GM21619 (cell line): ENCODE data around the gene ANAPC10.

ENCODE experiments used
- ATAC-seq: cut with Tn5 transposase; IDR thresholded peaks from one replicate; pipeline ENCODE4 v1.9.1; 2021; ENCODE audit not compliant: unreplicated experiment

Gene ANAPC10, protein sequence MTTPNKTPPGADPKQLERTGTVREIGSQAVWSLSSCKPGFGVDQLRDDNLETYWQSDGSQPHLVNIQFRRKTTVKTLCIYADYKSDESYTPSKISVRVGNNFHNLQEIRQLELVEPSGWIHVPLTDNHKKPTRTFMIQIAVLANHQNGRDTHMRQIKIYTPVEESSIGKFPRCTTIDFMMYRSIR

GRCh38 chr4:145097821-145098674 is at the start of gene ANAPC10, which contains the start of gene ABCE1:
Gene ANAPC10 (minus strand): TSS chr4:145098196. CDS start chr4:145096099, 2,097 bp downstream.
Gene ABCE1 (plus strand): TSS chr4:145098311. CDS start chr4:145104413, 6,102 bp downstream.
- ATAC-seq = peak; percentile 80

DNA sequence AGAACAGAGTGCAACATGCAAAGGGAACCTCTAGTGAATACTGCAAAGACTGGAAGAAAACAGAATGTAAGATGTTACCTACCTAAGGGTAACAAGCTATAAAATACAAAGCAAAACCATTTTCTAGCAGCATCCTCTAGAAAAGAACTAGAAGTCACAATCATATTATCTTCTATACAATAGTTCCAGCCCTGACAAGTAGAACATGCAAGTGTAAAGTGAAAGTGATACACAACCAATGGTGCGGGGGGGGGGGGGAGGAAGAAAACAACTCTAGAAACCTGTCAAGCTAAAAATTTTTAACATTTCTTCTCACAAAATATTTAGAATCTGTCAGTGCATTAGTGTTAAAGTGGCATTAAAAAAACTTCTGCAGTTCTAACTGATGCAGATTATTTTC is 38.2 kb upstream of the ANAPC10 start:
- ATAC-seq = peak; percentile 36

- ATAC-seq = peak; percentile 71
These were observed 34.6 kb upstream of the ANAPC10 start for GRCh38 chr4:145132511-145133098.

GRCh38 chr4:145131848-145132247 is 33.9 kb upstream of the ANAPC10 start:
- ATAC-seq = no peak

DNA sequence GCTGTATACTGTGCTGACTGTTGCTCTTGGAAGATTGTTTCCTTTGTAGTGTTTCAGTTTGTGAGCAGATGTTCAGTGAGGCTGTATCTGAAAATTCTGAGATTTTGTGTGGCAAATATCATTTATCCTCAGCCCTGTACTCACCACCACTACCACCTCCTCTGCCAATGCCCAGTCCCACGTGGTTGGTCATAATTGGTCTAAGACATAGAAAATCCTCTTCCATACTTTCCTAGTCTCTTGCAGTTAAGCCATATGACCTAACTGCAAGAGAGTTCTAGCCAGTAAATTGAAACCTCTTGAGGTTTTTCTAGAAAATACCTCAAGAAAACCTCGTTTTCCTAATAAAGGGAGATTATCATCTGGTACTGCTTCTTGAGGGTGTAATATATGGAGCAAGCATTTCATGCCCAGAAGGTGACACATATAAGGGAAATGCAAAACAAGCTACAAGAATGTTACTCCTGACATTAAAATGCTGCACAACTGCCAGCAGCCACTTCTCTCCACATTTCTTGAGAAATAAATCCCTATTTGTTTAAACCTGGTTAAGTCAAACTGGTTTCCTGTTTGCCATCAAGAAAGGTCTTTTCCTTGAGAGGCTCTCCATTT is 32.9 kb upstream of the ANAPC10 start:
- no peak for ATAC-seq

- no peak for ATAC-seq
These were observed 32.1 kb upstream of the ANAPC10 start for GRCh38 chr4:145130130-145130529.

DNA sequence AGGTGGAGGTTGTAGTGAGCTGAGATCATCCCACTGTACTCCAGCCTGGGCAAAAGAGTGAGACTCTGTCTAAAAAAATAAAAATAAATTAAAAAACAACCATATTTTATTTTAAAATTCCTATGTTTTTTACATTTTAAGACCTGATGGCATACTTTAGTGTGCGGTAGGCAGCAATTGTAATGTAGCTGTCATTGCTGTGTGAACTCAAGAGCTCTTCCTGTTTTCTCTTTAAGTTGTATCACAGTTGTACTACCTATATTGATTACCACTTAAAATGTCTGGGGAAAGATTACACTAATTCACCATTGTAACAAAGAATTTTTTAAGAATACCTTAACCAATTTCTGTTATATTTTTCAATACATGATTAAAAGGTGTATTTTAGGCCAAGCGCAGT is 27.4 kb upstream of the ANAPC10 start:
- no peak for ATAC-seq

GRCh38 chr4:145108128-145108527 is 10.1 kb upstream of the ANAPC10 start:
- no peak for ATAC-seq

GRCh38 chr4:145107126-145107525 is 9.1 kb upstream of the ANAPC10 start:
- ATAC-seq = no peak

DNA sequence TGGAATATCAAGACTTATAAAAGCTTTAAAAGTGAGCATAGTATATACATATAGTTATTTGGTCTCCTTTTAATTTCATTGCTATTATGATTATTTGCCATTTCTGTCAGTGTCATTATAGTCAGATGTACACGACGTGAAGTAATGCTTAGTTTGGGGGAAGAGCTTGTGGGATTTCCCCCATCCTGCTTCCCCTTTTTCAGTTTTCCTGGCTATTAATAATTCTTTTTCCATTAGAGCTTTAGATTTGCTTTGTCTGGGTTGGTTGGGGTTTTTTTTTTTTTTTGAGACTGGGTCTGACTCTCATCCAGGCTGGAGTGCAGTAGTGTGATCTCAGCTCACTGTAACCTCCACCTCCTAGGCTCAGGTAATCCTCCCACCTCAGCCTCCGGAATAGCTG is 5.5 kb upstream of the ANAPC10 start:
- no peak for ATAC-seq

DNA sequence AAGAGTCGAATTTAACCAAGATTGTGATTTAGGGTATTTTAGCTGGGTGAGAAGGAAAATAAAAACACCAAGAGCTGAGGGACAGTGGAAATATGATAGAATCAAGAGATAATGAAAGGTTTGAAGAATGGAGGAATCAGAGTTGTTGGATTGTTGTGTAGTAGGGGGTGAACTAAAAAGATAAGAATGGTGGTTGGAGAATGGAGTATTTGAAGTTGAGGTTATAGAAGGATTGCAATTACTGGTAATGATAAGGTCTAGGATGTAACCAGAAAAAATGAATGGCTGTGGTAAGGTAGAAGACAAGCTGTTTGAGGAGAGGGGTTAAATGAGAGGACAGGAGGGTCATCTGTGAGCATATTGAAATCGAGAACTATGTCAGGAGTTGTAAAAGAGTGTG is 4.6 kb upstream of the ANAPC10 start:
- no peak for ATAC-seq

GRCh38 chr4:145101091-145101490 is 3.1 kb upstream of the ANAPC10 start:
- no peak for ATAC-seq

- ATAC-seq = no peak
These were observed 1.7 kb upstream of the ANAPC10 start for GRCh38 chr4:145099653-145100052.

- peak; percentile 12 for ATAC-seq
These were observed 660 bp upstream of the ANAPC10 start for GRCh38 chr4:145098675-145099037.

- no peak for ATAC-seq
These were observed 620 bp downstream of the ANAPC10 start for GRCh38 chr4:145097331-145097820.

- ATAC-seq = no peak
These were observed 4.4 kb downstream of the ANAPC10 start for GRCh38 chr4:145093638-145094037.

GRCh38 chr4:145090380-145090779 is 7.6 kb downstream of the ANAPC10 start:
- ATAC-seq = no peak

DNA sequence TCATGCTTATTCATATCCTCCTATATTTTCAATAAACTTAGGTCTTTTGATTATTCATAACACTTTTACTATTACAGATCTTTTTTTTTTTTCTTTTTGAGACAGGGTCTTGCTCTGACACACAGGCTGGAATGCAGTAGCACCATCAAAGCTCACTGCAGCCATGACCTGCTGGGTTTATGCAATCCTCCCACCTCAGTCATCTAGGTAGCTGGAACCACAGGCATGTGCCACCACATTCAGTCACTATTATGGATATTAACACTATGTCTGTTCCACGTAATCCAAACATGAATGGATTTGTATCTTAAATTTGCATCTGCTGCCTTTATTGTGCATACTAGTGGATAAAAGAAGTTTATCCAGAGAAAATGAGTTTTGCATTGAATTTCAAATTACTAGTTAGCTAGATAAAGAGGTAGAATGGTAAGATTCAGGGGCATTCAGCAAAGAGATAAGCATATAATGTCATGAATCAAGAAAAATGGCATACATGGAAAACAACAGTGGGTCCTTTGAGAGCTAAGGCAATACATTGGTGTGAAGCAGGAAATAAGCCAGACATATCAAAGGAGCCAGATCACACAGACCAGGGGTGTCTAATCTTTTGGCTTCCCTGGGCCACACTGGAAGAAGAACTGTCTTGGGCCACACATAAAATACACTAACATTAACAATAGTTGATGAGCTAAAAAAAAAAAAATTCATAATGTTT is 13.9 kb downstream of the ANAPC10 start:
- ATAC-seq = no peak

DNA sequence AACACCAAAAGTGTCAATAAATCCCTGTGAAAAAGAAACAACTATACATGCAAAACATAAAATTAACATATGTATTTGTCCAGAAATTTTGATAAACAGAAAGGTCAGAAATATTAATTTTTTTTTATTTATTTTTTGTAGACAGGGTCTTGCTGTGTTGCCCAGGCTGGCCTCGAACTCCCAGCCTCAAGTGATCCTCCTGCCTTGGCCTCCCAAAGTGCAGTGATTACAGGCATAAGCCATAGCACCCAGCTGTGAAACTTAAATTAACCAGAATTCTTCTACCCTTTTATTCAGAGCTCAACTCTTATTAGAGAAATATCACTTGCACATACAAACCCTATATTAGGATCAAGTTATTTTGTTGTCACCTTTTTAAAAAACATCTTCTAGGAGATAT is 16.2 kb downstream of the ANAPC10 start:
- ATAC-seq = no peak

- ATAC-seq = no peak
These were observed 21.5 kb downstream of the ANAPC10 start for GRCh38 chr4:145076469-145076855.
